NAMALWA (cell line): ENCODE measurements around the gene UCP3.

Experiments used
- DNase-seq: peaks from one replicate; pipeline ENCODE4 v3.0.0-alpha.2; 2015; ENCODE audit warnings: low spot score

Gene UCP3

GRCh38 chr11:73956876-73957653 is 51.8 kb downstream of the UCP3 start:
- no peak for DNase-seq

DNA sequence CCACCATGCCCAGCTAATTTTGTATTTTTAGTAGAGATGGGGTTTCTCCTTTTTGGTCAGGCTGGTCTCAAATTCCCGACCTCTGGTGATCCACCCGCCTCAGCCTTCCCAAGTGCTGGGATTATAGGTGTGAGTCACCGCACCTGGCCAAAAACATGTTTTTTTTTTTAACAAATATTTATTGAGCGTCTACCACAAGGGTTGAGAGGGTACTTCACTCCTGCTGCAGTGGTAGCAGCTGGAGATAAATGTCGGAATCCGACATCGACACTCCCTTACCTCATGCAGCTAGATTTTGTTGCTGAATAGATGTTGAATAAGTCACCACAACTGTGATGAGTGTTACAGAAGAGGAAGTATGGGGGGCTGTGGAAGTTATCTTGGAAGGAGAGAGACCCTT is 57.1 kb downstream of the UCP3 start:
- DNase-seq, result no peak

DNA sequence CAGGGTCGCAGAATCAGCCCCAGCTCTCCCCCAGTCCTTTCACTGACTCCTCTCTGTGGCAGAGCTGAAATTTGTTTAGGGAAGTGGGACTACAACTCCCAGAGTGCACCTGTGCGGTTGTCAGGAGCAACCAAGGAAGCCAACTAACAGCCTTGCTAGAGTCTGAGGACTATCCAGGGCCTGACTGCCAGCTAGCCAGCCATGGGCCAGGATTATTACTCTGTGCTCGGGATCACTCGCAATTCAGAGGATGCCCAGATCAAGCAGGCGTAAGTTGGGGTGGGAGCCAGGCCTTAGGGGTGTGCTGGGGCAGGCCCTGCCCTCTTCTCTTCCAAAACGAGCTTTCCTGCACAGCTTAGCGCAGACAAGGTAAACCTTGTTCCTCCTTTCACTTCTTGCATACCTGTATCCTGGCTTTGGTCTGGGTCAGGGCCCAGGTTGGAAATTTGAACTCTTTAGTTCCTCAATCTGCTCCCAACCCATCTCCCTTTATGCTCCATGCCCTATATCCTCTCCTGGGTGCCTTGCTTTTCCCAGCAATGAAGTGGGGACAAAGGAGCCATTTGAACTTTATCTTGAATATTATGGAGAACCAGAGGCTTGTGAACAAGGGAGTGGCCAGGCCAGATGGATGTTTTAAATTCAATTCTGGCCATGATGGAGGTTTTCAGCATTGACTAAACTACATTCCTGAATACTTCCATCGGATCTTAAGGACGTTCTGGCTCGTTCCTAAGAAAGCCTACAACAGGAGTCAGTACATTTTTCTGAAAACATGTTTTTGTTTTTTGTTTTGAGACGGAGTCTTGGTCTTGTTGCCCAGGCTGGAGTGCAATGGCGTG is 57.8 kb downstream of the UCP3 start, which contains the start of gene DNAJB13:
DNAJB13 (plus strand) TSS at position 158 of the 842 bp plus-strand sequence; CDS start at position 202, 44 bp downstream.
- peak; percentile 83 for DNase-seq
